Erythroblast (primary cell): Measurements from ENCODE around the gene RAB11FIP4.

Source experiments
- GATA1 ChIP-seq: IDR thresholded peaks from 2 replicates; pipeline ENCODE4 v1.6.1; 2011; ENCODE audit warnings: low read depth, mild to moderate bottlenecking, control low read depth, low read length, moderate library complexity
- POLR2A ChIP-seq: IDR thresholded peaks from 2 replicates; pipeline ENCODE4 v1.6.1; 2011; ENCODE audit warnings: mild to moderate bottlenecking, low read length

DNA sequence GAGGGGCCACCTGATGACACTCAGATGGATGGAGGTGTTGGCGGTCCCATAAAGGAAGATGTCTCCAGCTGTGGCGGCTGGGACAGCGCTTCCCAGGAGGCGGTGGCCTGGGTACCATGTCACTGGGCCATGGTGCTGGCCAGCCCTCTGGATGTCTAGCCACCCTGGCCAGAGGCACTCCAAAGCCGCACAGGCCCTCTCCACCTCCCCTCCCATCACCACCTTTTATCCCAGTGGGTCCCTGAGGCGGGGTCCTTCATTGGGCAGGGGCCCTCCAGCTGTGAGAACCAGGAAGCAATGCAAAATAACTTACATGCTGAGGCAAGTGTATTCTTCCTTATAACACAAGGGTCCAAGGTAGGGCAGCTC is 23.1 kb downstream of the RAB11FIP4 start:
- no peak for TF ChIP-seq POLR2A
- TF ChIP-seq GATA1 = no peak
